NCI-H2107 (cell line): ENCODE data around the gene NPPA.

Source experiments
- DNase-seq: peaks from one replicate; lab custom pipeline; 2025; lab: John Stamatoyannopoulos, UW

NPPA gene

DNA sequence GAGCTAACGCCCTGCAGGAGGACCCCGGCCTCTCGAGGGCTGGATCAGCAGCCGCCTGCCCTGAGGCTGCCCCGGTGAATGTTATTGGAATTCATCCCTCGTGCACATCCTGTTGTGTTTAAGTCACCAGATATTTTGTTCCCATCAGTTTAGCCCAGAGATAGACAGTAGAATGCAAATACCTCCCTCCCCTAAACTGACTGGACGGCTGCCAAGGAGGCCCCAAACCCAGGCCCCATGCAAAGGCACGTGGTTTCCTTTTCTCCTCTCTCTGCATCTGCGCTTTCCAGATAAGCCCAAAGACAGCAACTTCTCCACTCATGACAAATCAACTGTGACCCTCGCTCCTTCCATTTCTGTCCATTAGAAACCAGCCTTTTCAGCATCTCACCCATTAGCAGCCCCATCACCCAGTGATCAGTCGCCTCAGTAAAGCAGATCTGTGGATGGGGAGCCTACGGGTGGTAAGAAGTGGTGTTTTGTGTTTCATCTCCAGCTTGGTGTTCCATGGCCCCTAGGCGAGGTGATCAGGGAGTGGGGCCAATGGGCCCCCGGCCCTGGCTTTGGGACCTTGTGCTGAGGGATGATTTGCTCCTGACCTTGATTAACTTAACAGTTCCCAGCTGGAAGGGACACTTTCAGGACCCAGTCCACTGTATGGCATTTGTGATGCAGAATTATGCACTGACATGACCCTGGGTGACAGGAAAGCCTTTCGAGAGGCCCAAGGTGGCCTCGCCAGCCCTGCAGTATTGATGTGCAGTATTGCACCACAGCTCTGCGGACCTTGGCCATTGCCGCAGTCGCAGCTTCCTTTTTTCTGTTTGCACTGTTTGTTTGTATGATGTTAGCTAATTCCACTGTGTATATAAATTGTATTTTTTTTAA lies 5.2 kb downstream of the NPPA start:
- no peak for DNase-seq

DNA sequence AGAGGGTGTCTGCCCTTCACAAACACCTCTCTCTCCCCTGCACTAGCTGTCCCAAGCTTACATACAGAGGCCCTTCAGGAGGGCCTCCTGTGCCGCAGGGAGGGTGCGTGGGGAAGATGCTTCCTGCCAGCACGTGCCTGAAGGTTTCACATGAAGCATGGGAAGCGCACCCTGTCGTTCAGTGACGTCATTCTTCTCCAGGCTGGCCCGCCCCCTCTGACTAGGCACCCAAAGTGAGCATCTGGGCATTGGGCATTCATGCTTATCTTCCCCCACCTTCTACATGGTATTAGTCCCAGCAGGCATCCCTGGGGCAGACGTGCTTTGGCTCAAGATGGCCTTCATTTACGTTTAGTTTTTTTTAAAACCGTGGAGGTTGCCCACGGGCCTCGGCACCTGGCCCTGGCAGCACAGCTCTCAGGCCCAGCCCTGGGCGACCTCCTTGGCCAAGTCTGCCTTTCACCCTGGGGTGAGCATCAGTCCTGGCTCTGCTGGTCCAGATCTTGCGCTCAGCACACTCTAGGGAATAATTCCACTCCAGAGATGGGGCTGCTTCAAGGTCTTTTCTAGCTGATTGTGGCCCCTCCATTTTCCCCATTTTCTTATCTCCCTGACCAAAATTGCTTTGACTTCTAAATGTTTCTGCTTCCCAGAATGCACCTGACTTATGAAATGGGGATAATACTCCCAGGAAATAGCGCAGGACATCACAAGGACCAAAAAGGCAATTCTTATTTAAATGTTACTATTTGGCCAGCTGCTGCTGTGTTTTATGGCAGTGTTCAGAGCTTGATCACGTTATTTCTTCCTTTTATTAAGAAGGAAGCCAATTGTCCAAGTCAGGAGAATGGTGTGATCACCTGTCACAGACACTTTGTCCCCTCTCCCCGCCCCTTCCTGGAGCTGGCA lies 6.1 kb downstream of the NPPA start:
- DNase-seq: no peak

DNA sequence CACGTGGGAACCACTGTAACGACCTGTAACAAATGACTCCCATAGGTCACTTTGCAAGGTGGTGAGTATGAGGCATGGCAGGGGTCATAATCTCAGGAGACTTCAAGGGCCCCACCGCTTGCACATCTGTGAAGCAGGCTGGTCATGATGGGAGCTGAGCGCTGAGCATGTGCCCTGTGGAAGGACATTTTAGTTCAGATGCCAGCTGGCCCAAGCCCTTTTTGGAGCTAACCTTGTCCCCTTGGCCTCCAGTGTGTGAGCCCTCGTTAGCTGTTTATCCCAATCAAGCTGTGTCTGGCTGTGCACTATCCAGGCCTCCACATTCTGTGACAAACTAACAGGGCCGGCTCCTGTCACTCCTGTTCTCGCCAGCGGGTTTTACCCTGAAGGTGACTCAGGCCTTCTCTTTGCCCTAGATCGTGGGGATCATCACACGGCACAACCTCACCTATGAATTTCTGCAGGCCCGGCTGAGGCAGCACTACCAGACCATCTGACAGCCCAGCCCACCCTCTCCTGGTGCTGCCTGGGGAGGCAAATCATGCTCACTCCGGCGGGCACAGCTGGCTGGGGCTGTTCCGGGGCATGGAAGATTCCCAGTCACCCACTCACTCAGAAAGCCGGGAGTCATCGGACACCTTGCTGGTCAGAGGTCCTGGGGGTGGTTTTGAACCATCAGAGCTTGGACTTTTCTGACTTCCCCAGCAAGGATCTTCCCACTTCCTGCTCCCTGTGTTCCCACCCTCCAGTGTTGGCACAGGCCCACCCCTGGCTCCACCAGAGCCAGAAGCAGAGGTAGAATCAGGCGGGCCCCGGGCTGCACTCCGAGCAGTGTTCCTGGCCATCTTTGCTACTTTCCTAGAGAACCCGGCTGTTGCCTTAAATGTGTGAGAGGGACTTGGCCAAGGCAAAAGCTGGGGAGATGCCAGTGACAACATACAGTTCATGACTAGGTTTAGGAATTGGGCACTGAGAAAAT lies 7.6 kb downstream of the NPPA start:
- no peak for DNase-seq

DNA sequence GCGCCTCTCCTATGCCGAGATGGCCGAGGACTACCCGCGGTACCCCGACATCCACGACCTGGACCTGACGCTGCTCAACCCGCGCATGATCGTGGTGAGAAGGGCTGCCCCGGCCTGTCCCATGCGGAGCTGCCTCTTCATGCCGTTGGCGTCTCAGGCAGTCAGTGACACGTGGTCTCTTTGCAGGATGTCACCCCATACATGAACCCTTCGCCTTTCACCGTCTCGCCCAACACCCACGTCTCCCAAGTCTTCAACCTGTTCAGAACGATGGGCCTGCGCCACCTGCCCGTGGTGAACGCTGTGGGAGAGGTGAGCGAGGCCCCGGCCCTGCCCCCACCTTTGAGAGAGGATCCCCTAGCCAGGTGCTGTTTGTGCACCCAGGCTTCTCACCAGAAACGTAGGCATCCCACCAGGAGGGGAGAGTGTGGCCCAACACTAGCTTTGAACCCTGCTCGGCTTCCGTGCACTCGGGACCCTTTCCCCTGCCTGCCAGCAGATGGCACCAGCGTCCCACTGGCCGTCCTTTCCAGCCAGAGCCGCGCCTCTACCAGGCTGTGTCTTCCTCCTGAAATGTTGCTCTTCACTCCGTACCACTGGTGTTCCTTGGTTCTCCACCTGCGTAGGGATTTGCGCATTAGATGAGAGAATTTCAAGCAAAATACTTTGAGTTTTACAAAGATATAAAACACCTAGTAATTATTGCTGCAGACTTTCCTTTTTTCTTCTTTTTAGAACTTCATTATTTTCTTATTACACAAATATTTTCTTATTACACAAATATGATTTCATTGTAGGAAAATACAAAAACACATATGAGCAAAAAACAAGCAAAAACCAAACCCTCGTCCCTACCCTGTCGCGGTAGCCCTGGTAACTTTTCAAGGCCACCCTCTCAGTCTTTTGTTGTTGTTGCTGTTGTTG lies 9.0 kb downstream of the NPPA start:
- DNase-seq: peak; percentile 71

DNA sequence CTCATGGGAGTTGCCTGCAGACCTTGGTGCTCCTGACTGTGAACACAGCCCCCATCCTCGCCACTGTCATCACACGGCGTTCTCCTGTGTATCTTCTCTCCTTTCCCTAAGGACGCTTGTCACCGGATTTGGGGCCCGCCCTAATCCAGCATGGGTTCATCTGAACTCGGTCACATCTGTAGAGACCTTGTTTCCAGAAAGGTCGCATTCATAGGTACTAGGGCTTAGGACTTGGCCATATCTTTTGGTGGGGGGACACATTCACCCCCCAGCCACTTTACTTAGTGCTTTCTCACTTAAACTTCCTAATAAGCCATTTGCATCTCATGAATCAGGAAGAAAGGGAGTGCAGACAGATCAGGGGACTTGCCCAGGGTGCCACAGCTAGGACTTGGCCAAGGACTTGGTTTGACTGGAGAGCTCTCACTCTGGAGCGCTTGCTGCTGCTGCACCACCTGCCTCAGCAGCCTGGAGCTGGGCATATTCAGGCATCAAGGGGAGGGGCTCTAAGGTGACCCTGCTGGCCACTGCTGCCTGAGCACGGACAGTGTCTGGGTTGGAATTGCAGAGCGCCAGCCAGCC lies 9.7 kb downstream of the NPPA start:
- no peak for DNase-seq

DNA sequence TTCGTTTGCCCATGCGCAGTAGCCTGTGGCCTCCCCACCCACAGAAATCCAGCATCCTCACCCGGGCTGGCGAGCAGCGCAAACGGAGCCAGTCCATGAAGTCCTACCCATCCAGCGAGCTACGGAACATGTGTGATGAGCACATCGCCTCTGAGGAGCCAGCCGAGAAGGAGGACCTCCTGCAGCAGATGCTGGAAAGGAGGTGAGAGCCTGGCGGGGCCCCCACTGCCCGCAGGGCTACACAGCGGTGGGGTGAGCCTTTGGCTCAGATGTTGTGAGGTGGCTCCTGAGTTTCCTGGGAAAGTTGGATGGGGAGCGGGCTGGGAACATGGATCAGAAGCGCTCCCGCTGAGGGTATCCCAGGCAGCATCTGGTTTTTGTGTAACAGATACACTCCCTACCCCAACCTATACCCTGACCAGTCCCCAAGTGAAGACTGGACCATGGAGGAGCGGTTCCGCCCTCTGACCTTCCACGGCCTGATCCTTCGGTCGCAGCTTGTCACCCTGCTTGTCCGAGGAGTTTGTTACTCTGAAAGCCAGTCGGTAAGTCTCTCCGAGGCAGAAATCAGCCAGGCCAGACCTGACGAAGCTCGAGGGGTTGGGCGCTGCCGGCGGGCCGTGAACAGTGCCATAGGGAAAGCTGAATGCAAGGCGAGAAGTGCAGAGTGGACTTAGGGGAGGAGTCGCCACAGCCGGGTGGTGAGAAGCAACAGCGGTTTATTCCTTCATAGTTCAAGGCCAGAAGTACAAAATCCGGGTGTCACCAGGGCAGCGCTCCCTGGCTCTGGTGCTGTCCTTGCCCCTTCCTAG lies 10.4 kb downstream of the NPPA start:
- DNase-seq: no peak

DNA sequence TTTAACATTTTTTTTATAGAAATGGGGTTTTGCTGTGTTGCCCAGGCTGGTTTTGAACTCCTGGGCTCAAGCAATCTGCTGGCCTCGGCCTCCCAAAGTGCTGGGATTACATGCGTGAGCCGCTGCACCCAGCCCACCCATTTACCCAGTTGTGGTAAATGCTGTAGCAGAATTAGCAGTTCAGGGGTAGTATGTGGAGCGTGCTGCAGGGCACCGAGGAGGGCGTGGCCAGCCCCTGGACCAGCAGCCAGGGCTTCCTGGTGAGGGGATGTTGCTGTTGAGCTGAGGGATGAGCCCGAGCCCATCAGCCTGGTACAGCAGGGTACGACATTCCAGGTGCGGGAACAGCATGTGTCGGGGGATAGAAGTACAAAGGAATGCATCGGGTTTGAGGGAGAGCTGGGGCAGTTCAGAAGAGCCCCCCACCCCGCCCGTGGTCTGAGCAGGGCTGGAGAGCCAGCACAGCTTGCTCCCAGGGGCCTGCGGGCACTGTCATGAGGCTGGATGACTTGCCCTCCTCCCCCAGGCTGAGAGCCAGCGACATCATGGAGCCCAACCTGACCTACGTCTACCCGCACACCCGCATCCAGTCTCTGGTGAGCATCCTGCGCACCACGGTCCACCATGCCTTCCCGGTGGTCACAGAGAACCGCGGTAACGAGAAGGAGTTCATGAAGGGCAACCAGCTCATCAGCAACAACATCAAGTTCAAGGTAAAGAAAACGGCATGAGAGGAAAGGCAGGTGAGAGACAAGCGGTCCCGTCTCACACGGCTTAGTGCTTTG lies 11.9 kb downstream of the NPPA start:
- no peak for DNase-seq

DNA sequence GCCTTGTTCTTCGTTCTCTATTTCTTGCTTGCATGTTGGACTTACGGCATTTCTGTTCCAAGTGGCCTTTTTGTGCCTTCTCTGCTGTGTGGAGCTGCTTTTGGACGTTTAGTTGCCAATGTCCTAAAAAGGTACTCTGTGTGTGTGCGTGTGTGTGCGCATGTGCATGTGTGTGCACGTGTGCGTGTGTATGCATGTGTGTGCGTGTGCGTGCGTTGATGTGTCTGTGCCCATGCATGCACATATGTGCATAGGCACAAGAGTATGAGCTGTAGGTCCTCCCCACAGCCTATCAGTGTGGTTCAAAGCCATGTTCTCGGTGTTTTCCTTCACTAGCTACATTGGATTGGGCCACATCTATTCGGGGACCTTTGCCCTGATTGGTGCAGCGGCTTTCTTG lies 13.7 kb downstream of the NPPA start:
- no peak for DNase-seq

DNA sequence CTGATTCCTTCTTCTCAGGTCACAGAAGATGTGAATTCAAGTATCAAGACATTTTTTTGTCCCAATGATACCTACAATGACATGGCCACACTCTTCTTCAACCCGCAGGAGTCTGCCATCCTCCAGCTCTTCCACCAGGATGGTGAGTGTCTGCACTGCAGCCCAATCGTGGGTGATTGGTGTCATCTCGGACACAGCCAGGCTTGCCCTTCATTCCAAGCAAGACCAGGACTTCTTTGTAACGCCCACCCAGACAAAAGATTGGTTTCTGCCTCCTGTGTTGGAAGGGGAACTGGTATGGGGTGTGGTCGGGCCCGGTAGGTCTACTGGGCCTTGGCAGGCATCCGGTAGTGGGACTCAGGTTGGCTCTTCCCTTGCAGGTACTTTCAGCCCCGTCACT lies 14.1 kb downstream of the NPPA start:
- no peak for DNase-seq

DNA sequence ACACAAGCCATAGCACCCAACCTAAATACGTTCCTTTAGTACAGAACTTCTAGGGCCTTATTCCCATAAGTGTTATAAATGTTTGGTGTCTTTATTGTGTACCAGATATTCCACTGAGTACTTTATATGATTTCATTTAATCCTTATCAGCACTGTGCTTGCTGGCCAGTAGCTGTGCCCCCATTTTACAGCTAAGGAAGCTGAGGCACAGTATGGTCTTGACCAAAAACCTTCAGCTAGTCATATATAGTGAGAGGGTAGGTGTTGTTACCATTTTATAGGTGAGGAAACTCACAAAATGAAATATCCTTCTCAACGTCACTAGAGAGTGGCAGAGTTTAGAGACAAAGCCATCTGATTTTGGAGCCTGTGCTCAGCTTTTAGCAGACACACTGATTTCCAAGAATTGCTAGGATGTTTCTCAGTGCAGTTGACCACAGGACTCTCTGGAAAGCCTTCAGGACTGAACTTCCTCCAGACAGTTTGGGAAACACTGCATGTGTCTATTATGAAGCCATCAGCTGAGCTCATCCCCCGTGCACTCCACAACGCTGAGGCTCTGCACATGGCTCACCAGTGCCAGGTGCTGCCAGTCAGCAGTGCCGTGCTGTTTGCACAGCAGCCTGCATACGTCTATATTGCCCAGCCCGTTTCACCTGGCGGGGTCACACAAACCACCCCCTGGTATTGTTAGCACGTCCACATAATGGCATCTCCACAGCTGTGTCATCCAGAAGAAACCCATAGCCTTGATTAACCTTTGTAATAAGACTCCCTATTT lies 15.4 kb downstream of the NPPA start:
- peak; percentile 22 for DNase-seq

DNA sequence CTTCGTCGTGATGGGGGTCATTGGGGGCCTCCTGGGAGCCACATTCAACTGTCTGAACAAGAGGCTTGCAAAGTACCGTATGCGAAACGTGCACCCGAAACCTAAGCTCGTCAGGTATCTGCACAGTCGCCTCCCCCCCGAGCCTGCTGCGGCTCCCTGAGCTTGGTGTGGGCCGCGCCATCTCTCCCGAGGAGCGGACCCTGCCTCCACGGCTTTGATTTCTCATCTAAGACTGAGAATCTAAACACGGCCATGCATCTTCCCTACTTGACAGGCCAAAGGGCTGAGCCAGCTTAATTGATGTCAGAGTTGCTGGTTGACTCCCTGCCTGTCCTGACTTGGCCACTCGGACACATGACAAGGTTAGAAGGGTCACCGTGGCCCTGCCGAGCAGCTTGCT lies 19.1 kb downstream of the NPPA start:
- no peak for DNase-seq

DNA sequence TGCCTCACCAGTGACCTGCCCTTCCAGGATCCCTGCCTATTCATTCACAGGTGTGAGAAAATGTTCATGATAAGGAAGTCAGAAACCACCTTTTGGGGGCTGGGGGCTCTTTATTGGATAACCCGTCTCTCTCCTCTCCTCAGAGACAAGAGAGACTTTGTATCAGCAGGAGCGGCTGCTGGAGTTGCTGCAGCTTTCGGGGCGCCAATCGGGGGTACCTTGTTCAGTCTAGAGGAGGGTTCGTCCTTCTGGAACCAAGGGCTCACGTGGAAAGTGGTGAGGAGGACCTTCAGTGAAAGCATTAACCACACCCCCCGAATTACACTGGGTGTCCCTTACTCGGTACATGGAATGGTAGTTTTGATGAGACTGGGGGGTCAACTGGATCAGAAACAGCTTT lies 20.6 kb downstream of the NPPA start:
- DNase-seq: no peak

DNA sequence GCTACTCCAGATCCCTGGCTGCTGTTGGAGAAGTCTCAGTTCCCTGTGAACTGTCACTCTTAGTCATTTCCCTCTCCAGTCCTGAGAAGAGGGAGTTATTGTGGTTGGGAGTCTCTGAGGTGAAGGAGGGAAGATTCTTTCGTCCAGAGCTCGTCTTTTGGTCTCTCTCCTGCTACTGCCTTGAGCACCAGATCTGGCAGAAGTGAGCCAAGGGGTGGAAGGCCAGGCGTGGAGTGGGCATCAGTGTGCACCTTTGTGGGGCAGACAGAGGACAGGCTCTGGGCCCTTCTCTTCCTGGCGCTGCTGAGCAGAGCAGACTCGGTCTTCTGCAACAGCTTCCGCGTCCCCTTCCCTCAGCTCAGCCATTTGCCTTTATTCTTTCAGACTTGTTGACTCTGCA lies 22.5 kb downstream of the NPPA start:
- no peak for DNase-seq

DNA sequence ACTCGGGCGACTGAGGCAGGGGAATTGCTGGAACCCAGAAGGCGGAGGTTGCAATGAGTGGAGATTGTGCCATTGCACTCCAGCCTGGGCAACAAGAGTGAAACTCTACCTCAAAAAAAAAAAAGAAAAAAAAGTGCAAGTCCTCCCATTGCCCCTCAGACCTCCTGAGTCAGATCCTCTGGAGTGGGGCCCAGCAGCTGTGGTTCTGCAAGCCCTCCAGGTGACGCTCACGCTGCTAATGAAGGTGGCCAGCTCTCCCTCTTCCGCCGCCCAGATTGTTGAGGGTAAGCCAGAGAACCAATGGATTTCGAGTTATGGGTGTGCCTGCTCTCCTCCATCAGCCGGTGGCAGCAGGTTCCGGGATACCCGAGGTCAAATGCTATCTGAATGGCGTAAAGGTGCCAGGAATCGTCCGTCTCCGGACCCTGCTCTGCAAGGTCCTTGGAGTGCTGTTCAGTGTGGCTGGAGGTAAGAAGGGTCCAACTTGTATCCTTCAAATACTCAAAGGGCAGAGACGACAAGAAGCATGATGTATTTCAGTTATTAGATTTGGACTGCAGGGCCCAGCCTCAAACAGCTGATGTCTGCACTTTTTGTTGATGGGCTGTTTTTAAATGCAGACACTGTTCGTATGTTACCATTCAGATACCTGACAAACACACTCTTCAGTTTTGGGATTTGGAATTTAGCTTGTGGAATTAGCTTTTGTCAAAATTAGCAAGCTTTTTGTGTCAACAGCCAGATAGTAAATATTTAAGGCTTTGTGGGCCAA lies 24.0 kb downstream of the NPPA start:
- DNase-seq: no peak

DNA sequence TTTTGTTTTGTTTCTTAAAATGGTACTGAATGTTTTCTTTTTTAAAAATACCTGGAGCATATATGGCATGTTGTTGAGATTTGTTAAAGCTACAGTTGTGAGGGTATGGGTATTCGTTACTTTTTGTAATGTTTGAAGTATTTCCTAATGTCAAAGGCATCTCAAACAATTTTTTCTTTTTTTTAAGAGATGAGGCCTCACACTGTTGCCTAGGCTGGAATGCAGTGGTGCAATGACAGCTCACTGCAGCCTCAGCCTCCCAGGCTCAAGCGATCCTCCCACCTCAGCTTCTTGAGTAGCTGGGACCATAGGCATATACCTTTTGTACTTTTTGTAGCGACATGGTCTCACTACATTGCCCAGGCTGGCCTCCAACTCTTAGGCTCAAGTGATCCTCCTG lies 25.5 kb downstream of the NPPA start:
- no peak for DNase-seq

DNA sequence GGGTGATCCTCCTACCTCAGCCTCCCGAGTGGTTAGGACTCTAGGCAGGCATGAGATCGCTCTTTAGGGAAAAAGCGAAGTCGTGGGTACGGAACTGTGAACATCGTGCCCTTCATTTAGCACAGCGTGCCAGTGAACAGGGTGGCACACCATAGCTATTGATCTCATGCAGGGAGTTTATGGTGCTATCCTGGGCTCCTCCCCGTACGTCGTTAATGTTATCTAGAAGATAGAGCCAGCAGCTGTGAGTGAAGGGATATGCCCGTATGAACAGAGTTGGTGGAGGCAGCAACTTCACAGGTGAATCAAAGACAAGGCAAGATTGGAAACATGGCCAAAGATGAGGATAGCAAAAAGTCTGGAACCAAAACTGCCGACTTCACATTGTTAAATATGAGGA lies 30.4 kb downstream of the NPPA start:
- DNase-seq: no peak

DNA sequence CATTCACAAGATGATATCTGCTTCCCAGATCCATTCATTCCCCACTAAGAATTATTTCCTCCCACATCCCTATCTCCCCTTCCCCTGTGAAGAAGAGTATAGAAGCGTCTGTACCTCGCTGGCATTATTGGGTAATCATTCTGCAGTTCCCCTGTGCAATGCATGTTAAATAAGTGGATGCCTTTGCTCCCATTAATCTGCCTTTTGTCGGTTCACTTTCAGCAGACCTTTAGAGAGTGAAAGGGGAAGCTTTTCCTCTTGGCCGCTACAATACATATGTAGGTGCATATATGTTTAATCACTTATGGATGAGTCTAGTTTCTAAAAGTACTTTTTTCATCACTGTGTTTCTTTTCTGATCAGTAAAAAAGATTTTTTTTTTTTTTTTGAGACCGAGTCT lies 34.6 kb downstream of the NPPA start:
- DNase-seq: no peak
